HUES48 (cell line): ENCODE measurements around the gene TMEM233.

Experiments used
- H3K27ac ChIP-seq: one replicate; pipeline ENCODE4 v1.7.0; 2013; ENCODE audit warnings: low read depth, low read length, inconsistent platforms
- H3K27me3 ChIP-seq: 2 replicates; pipeline ENCODE4 v1.6.1; 2013; ENCODE audit warnings: mild to moderate bottlenecking, low read length; ENCODE audit not compliant: control insufficient read depth, insufficient read depth
- H3K36me3 ChIP-seq: 2 replicates; pipeline ENCODE4 v1.6.1; 2013; ENCODE audit warnings: low read length; ENCODE audit not compliant: control insufficient read depth, insufficient read depth
- H3K4me1 ChIP-seq: 2 replicates; pipeline ENCODE4 v1.6.1; 2013; ENCODE audit warnings: mild to moderate bottlenecking, low read length; ENCODE audit not compliant: control insufficient read depth, insufficient read depth
- H3K4me3 ChIP-seq: 2 replicates; pipeline ENCODE4 v1.5.1; 2013; ENCODE audit warnings: mild to moderate bottlenecking, low read depth, low read length
- H3K9ac ChIP-seq: 2 replicates; pipeline ENCODE4 v1.6.1; 2013; ENCODE audit warnings: mild to moderate bottlenecking, low read depth, low read length, moderate library complexity
- H3K9me3 ChIP-seq: 2 replicates; pipeline ENCODE4 v1.6.1; 2013; ENCODE audit warnings: low read length; ENCODE audit not compliant: control insufficient read depth, insufficient read depth

The TMEM233 gene

DNA sequence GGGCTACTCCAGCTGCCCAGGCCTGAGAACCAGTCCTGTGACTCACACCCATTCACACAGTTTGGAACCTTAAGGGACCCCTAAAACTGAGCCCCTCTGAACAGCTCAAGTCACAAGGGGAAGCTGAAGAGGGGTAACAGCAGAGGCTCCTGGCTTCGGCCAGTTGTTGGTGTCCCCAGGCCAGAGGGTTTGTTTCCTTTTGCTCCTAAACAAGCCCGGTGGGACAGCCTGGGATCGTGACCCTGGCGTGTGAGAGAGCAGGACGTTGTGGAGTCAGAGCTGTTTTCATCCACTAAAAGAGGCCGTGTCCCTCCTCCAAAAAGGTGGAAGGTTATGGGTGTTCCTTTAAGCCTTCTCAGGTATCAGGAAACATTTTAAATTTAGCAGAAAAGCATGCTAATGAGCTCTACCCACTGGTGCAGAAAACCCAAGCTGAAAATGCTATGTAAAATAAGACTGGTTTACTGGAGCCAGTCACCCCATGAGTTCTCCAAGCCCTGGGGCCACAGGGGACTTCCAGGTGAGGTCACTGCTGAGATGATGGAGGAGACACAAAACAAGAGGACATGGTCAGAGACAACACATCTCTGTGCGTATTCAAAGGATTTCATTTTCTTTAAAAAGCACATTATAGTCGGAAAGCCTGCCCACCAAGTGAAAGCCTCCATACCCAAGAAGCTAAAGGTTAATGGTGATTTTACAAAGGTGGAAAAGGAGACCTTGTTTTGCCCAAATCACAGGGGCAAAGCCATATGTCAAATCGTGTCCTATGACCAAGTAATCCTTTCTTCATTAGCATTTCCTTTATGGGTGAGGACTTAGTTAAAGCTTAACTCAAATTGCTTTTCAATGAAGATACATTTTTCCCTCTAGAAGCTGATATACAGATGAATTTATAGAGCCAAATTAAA lies 88.4 kb downstream of the TMEM233 start:
- no peaks in the 10 kb centered on the region for H3K27me3 ChIP-seq
- peaks cover 11% of the 10 kb centered on the region for H3K4me1 ChIP-seq
- no peak overlapping the region for H3K9ac ChIP-seq
- peak overlapping the region; percentile 24 for H3K27ac ChIP-seq
- H3K9me3 ChIP-seq = no peaks in the 10 kb centered on the region
- peaks cover 69% of the 10 kb centered on the region for H3K36me3 ChIP-seq
- no peak overlapping the region for H3K4me3 ChIP-seq

DNA sequence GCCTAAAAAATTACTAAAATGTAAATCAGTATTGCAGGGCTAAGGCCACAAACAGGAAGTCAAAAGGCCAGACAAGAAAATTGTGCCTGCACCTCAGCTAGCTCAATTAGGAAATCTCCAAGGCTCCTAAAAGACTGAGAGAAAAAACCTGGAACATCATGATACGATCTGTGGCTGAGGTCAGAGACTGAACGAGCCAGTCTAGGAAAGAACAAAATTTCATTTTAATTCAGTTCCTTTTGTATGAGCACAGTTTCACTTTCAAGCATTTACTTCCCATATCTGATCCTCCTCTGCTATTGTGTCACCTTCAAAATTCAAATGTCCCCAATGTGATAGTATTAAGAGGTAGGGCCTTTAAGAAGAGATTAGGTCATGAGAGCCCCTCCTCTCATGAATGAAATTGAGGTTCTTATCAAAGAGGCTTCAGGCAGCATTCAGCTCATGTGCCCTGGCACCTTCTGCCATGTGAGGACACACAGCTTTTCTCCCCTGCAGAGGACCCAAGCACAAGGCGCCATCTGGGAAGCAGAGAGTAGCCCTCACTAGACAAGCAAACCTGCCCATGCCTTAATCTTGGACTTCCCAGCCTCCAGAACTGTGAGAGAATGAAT lies 89.2 kb downstream of the TMEM233 start:
- Histone ChIP-seq H3K9ac (no peak overlapping the region), H3K4me1 (peaks cover 11% of the 10 kb centered on the region), H3K4me3 (no peak overlapping the region), H3K27me3 (no peaks in the 10 kb centered on the region), H3K9me3 (no peaks in the 10 kb centered on the region), H3K36me3 (peaks cover 71% of the 10 kb centered on the region), H3K27ac (peak overlapping the region; percentile 24)

DNA sequence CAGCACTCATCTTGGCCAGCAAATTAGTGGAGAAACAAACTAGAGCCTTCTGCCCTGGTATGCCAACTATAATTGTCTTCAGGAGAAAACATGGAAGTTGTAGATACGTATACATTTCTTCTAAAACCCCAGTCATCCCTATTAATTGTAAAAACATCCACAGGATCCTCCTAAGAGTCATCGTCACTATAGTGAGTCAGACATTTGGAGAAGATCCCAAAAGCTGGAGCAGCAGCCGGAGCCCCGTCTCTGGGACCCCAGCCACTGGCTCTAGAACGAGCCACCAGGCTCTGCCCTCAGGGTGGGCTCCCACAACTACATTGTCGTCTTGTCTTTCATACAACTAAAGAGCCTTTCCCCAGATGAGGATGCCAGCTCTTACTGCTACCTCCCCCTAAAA lies 89.8 kb downstream of the TMEM233 start:
- Histone ChIP-seq H3K9me3 (no peaks in the 10 kb centered on the region), H3K27ac (no peak overlapping the region), H3K4me3 (no peak overlapping the region), H3K9ac (no peak overlapping the region), H3K36me3 (peaks cover 72% of the 10 kb centered on the region), H3K4me1 (peaks cover 9% of the 10 kb centered on the region), H3K27me3 (no peaks in the 10 kb centered on the region)

DNA sequence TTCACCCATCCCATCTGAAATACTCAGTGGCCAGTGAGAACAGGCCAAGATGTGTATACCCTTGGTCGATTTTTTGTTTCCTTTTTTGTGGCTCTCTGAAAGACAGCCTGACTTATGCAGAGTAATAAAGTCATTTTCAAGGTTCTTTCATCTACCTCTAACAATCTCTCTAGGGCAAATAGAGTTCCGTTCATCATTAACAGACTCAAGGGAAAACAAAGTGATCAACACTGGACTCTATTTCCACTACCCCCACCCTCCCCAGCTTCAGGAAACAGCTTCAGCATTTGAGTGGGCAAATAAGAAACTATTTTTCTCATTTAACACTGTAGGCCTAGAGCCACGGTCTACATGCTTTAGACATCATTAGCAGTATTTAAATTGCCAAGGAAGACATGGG lies 90.2 kb downstream of the TMEM233 start:
- Histone ChIP-seq H3K4me3 (no peak overlapping the region), H3K4me1 (peaks cover 5% of the 10 kb centered on the region; the same call in 1 of the 2 replicates), H3K27ac (no peak overlapping the region), H3K27me3 (no peaks in the 10 kb centered on the region), H3K9me3 (no peaks in the 10 kb centered on the region), H3K36me3 (peaks cover 71% of the 10 kb centered on the region), H3K9ac (no peak overlapping the region)

DNA sequence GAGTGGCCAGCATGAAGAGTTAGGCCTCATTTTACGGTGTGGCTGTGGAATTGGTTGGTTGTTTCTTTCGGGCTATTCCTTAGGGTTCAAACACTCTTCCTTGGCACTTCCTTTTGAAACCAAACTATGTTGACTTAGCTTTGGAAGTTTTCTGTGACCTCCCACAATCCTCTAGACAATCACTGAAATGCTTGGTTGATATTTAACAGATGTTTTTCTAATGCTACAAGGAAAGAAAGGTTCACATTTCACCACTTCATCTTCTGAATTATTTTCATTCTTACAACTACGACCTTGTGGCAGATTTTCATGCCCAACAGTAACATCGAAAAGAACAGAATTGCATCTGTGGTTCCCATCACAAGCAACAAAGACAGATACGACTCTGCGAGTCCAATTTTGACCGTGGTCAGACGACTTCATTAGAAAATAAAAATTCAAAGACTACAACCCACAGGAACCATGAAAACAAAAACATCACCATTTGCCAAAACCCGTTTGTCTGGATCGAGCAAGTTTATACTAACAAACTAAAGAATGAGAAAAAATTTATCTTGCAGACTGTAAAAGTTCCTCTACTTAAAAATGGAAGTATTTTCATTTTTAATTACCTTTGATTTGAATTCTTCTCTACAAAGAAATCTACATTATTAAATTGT lies 91.3 kb downstream of the TMEM233 start:
- H3K9me3 ChIP-seq = no peaks in the 10 kb centered on the region
- H3K9ac ChIP-seq = no peak overlapping the region
- peaks cover 68% of the 10 kb centered on the region for H3K36me3 ChIP-seq
- no peak overlapping the region for H3K4me3 ChIP-seq
- no peaks in the 10 kb centered on the region for H3K27me3 ChIP-seq
- peaks cover 3% of the 10 kb centered on the region; the same call in 1 of the 2 replicates for H3K4me1 ChIP-seq
- H3K27ac ChIP-seq = no peak overlapping the region

DNA sequence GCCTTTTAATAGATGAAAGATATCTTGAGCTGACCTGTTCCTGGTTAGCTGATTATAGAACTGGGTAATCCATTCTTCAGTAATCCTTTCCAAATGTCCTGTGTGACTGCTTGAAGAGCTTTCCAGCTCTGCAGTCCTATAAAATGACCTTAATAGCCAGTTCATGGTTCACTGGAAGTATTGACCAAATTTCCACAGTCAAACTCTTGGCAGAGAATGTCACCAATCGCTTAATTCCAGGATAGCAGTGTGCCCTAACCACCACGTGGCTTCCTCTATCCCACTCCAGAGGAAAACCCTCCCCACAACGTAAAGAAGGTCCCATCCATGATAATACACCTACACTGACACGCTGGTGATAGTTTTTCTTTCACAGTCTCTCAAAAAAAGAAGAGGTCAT lies 91.8 kb downstream of the TMEM233 start:
- peaks cover 66% of the 10 kb centered on the region for H3K36me3 ChIP-seq
- no peaks in the 10 kb centered on the region for H3K9me3 ChIP-seq
- no peak overlapping the region for H3K9ac ChIP-seq
- peaks cover 3% of the 10 kb centered on the region; the same call in 1 of the 2 replicates for H3K4me1 ChIP-seq
- H3K27ac ChIP-seq = no peak overlapping the region
- H3K4me3 ChIP-seq = no peak overlapping the region
- H3K27me3 ChIP-seq = no peaks in the 10 kb centered on the region

GRCh38 chr12:119686355-119686754 lies 92.8 kb downstream of the TMEM233 start:
- Histone ChIP-seq H3K36me3 (peaks cover 60% of the 10 kb centered on the region), H3K27me3 (no peaks in the 10 kb centered on the region), H3K9ac (no peak overlapping the region), H3K27ac (no peak overlapping the region), H3K4me3 (no peak overlapping the region), H3K9me3 (no peaks in the 10 kb centered on the region), H3K4me1 (peaks cover 3% of the 10 kb centered on the region; the same call in 1 of the 2 replicates)

DNA sequence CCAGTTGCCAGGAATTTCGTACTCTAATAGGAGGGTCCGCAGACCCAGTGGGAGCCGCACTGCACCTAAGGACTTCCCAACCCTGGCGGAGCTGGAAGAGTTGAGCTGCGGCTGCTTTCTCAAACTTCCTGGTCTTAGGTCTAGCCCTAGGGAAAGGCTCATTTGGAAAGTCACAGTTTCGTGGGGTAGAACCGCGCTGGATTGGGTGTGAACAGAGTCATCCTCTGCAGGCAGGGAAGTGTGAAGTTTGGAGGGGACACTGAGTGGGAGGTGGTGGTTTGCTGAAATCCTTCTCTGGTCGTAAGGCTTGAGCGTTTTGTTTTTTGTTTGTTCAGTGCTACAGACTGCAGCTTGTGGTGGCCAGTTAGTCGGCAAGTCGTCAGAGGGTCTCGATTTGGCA lies 93.2 kb downstream of the TMEM233 start:
- H3K27ac ChIP-seq = no peak overlapping the region
- H3K9ac ChIP-seq = no peak overlapping the region
- H3K27me3 ChIP-seq = no peaks in the 10 kb centered on the region
- no peak overlapping the region for H3K4me3 ChIP-seq
- H3K4me1 ChIP-seq = peaks cover 2% of the 10 kb centered on the region; the same call in 1 of the 2 replicates
- no peaks in the 10 kb centered on the region for H3K9me3 ChIP-seq
- H3K36me3 ChIP-seq = peaks cover 60% of the 10 kb centered on the region

DNA sequence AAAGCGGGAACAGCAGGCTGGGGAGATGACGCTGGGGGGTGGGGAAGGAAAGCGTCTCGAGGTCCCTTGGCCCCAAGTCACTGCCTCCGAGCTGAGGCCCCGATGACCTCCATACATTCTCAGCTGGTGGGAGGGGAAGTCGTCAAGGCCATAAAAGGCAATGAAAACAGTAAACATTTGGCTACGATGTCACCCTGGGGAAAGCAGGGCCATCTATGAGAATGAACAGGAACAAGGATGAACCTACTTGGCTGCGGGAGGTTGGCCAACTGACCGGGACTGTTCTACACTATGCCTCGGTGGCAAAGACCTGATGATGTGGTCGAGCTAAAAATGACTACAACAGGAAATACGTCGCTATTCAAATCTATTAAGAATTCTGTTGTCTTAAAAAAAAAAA lies 93.8 kb downstream of the TMEM233 start:
- Histone ChIP-seq H3K4me3 (no peak overlapping the region), H3K36me3 (peaks cover 59% of the 10 kb centered on the region), H3K9me3 (no peaks in the 10 kb centered on the region), H3K27ac (no peak overlapping the region), H3K4me1 (no peaks in the 10 kb centered on the region), H3K27me3 (no peaks in the 10 kb centered on the region), H3K9ac (no peak overlapping the region)

- H3K27ac ChIP-seq = no peak overlapping the region
- no peaks in the 10 kb centered on the region for H3K27me3 ChIP-seq
- H3K4me1 ChIP-seq = no peaks in the 10 kb centered on the region
- H3K9ac ChIP-seq = no peak overlapping the region
- peaks cover 63% of the 10 kb centered on the region for H3K36me3 ChIP-seq
- no peak overlapping the region for H3K4me3 ChIP-seq
- no peaks in the 10 kb centered on the region for H3K9me3 ChIP-seq
Observed at GRCh38 chr12:119687879-119688278, 94.3 kb downstream of the TMEM233 start.
